Measurements from ENCODE around the gene KPNA1. TPM values are rescaled to one million over a fixed set of nuclear protein-coding genes. Genes with fewer than 3 reads are reported as not detected.

Gene KPNA1
- total and polyA plus RNA-seq, 9 donors: 10.7 to 68.3 (median 50.5) TPM

- DNase-seq: no peak
- Histone ChIP-seq H3K4me3 (no peak overlapping the region), H3K27ac (no peak overlapping the region), H3K9me3 (no peaks in the 10 kb centered on the region), H3K4me1 (ENCODE audit: insufficient read depth) (peaks cover 1% of the 10 kb centered on the region), H3K36me3 (no peaks in the 10 kb centered on the region), H3K27me3 (no peaks in the 10 kb centered on the region)
- WGBS, 3 donors: 39 to 44% (median 40%) methylated on average over 1 of the region's 1 CpG
- TF ChIP-seq POLR2A (IDR thresholded peaks at IDR 0.05): no peak
- no peak for TF ChIP-seq CTCF (IDR thresholded peaks at IDR 0.05)
- TF ChIP-seq EP300 (IDR thresholded peaks at IDR 0.05): no peak
- intact Hi-C loops (cut with DNase I): no loop called here
These were observed 45.1 kb downstream of the KPNA1 start for GRCh38 chr3:122469659-122470058.

GRCh38 chr3:122468896-122469533 lies 45.7 kb downstream of the KPNA1 start:
- H3K27me3 ChIP-seq: no peaks in the 10 kb centered on the region
- intact Hi-C loops (cut with DNase I): no loop called here
- H3K4me1 ChIP-seq (ENCODE audit: insufficient read depth): peaks cover 1% of the 10 kb centered on the region
- no peak overlapping the region for H3K27ac ChIP-seq
- no peak overlapping the region for H3K4me3 ChIP-seq
- no peak for DNase-seq
- H3K36me3 ChIP-seq: no peaks in the 10 kb centered on the region
- WGBS, 3 donors: 61 to 71% (median 66%) methylated on average over 3 of the region's 3 CpGs
- no peak for TF ChIP-seq EP300 (IDR thresholded peaks at IDR 0.05)
- TF ChIP-seq CTCF (IDR thresholded peaks at IDR 0.05): no peak
- no peak for TF ChIP-seq POLR2A (IDR thresholded peaks at IDR 0.05)
- no peaks in the 10 kb centered on the region for H3K9me3 ChIP-seq

GRCh38 chr3:122466701-122467240 lies 48.0 kb downstream of the KPNA1 start:
- no peak for DNase-seq
- intact Hi-C loops (cut with DNase I): no loop called here
- TF ChIP-seq CTCF (IDR thresholded peaks at IDR 0.05) (no peak), EP300 (IDR thresholded peaks at IDR 0.05) (no peak), POLR2A (IDR thresholded peaks at IDR 0.05) (no peak)
- Histone ChIP-seq H3K36me3 (no peaks in the 10 kb centered on the region), H3K27ac (no peak overlapping the region), H3K4me1 (ENCODE audit: insufficient read depth) (no peaks in the 10 kb centered on the region), H3K4me3 (no peak overlapping the region), H3K27me3 (no peaks in the 10 kb centered on the region), H3K9me3 (no peaks in the 10 kb centered on the region)
- whole genome bisulfite sequencing, 3 donors: 97 to 99% (median 98%) methylated on average over 3 of the region's 3 CpGs

GRCh38 chr3:122464659-122465058 lies 50.1 kb downstream of the KPNA1 start:
- no peaks in the 10 kb centered on the region for H3K4me1 ChIP-seq (ENCODE audit: insufficient read depth)
- H3K36me3 ChIP-seq: no peaks in the 10 kb centered on the region
- intact Hi-C loops (cut with DNase I): no loop called here
- no peak for TF ChIP-seq POLR2A (IDR thresholded peaks at IDR 0.05)
- TF ChIP-seq EP300 (IDR thresholded peaks at IDR 0.05): no peak
- no peak for TF ChIP-seq CTCF (IDR thresholded peaks at IDR 0.05)
- no peak for DNase-seq
- WGBS, 3 donors: 97 to 100% (median 98%) methylated on average over 1 of the region's 1 CpG
- H3K9me3 ChIP-seq: no peaks in the 10 kb centered on the region
- H3K27ac ChIP-seq: no peak overlapping the region
- no peak overlapping the region for H3K4me3 ChIP-seq
- H3K27me3 ChIP-seq: no peaks in the 10 kb centered on the region

All from ovary (tissue), 9 donors.